Suprapubic skin (tissue), 4 donors: ENCODE measurements around the gene YEATS4. TPM values are rescaled to one million over a fixed set of nuclear protein-coding genes. Genes with fewer than 3 reads are reported as not detected.

Source experiments
- DNase-seq, 2 donors: peaks; one replicate each; pipeline ENCODE4 v3.0.0-alpha.2; 2019; ENCODE audit warnings: low spot score in 2 of 2
- H3K27ac ChIP-seq: fragments of 200-600 bp; sonication (generic); one replicate; pipeline ENCODE4 v1.5.1; 2019
- H3K27me3 ChIP-seq: fragments of 200-600 bp; sonication (generic); one replicate; pipeline ENCODE4 v1.5.1; 2019
- H3K36me3 ChIP-seq: fragments of 200-600 bp; sonication (generic); one replicate; pipeline ENCODE4 v1.5.1; 2019
- H3K4me1 ChIP-seq: fragments of 200-600 bp; sonication (generic); one replicate; pipeline ENCODE4 v1.5.1; 2019
- H3K4me3 ChIP-seq: fragments of 200-600 bp; sonication (generic); one replicate; pipeline ENCODE4 v1.5.1; 2019; ENCODE audit warnings: mild to moderate bottlenecking
- H3K9me3 ChIP-seq: fragments of 200-600 bp; sonication (generic); one replicate; pipeline ENCODE4 v1.5.1; 2019
- CTCF ChIP-seq, 2 donors: fragments of 200-600 bp in 1 of 2; fragments of 450-650 bp in 1 of 2; sonication (generic) in 1 of 2; IDR thresholded peaks; one replicate each; pipeline ENCODE4 v1.5.1; 2016 to 2019; ENCODE audit warnings: antibody characterized with exemption in 2 of 2, mild to moderate bottlenecking in 1 of 2, moderate library complexity in 1 of 2
- EP300 ChIP-seq: sonication (generic); formaldehyde crosslinking; IDR thresholded peaks from one replicate; pipeline ENCODE4 v1.6.1; 2017; ENCODE audit warnings: antibody characterized with exemption
- POLR2A ChIP-seq, 2 donors: fragments of 450-650 bp; IDR thresholded peaks; one replicate each; pipeline ENCODE4 v1.6.1; 2017; ENCODE audit warnings: antibody characterized with exemption in 2 of 2, mild to moderate bottlenecking in 2 of 2, moderate library complexity in 2 of 2
- POLR2AphosphoS5 ChIP-seq, 3 donors: sonication (generic); formaldehyde crosslinking; IDR thresholded peaks; one replicate each; pipeline ENCODE4 v1.6.1; 2017; ENCODE audit warnings: antibody characterized with exemption in 3 of 3
- WGBS: methylation state at CpG from one replicate; pipeline ENCODE4 v1.1.5; 2018; 5-methylcytosine and 5-hydroxymethylcytosine counted together
- total RNA-seq, 4 donors: library from RNA; depleted of rRNA; stranded (reverse); fragments of >200 nt; gene quantifications; one replicate each; pipeline ENCODE4 v1.1.0, GENCODE V29; 2016

YEATS4 gene
- total RNA-seq, 4 donors from 2014 or later: 12.4 to 19.5 (median 14.2) TPM

- no peaks in the 10 kb centered on the region for H3K27me3 ChIP-seq
- no peak for TF ChIP-seq CTCF (IDR thresholded peaks at IDR 0.05)
- no peak for TF ChIP-seq POLR2A (IDR thresholded peaks at IDR 0.05)
- H3K36me3 ChIP-seq: no peaks in the 10 kb centered on the region
- no peaks in the 10 kb centered on the region for H3K4me1 ChIP-seq
- DNase-seq: no peak
- 60% methylated on average over 1 of the region's 1 CpG for WGBS
- no peak overlapping the region for H3K27ac ChIP-seq
- H3K9me3 ChIP-seq: no peaks in the 10 kb centered on the region
- no peak overlapping the region for H3K4me3 ChIP-seq
Observed at GRCh38 chr12:69435644-69436043, 76.1 kb downstream of the YEATS4 start.

DNA sequence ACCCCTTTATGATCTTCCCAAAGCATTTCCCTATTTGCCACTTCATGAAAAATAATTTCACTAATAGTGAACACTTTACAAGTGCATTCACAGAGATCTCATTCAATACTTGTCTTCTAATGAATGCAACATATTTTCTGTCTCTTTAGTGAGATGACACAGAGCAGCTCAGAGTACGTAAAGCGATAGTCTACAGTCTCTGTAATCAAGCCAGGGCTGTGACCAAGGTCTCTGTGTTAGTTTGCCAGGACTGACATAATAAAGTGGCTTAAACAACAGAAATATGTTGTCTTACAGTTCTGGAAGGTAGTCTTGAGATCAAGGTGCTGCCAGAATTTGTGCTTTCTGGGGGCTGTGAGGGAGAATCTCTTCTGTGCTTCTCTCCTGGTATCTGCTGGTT, 77.5 kb downstream of the YEATS4 start:
- no peak for DNase-seq
- Histone ChIP-seq H3K4me3 (no peak overlapping the region), H3K36me3 (no peaks in the 10 kb centered on the region), H3K4me1 (no peaks in the 10 kb centered on the region), H3K27me3 (no peaks in the 10 kb centered on the region), H3K9me3 (no peaks in the 10 kb centered on the region), H3K27ac (no peak overlapping the region)
- TF ChIP-seq POLR2AphosphoS5 (IDR thresholded peaks at IDR 0.05) (no peak), POLR2A (IDR thresholded peaks at IDR 0.05) (no peak), EP300 (no peak), CTCF (IDR thresholded peaks at IDR 0.05) (no peak)
- WGBS: 90% methylated on average over 2 of the region's 2 CpGs

- WGBS: 88% methylated on average over 3 of the region's 3 CpGs
- Histone ChIP-seq H3K4me1 (no peaks in the 10 kb centered on the region), H3K27ac (no peak overlapping the region), H3K9me3 (no peaks in the 10 kb centered on the region), H3K36me3 (no peaks in the 10 kb centered on the region), H3K4me3 (no peak overlapping the region), H3K27me3 (no peaks in the 10 kb centered on the region)
- no peak for DNase-seq
- no peak for TF ChIP-seq EP300
- TF ChIP-seq CTCF (IDR thresholded peaks at IDR 0.05): no peak
- TF ChIP-seq POLR2A (IDR thresholded peaks at IDR 0.05): no peak
- no peak for TF ChIP-seq POLR2AphosphoS5 (IDR thresholded peaks at IDR 0.05)
Observed at GRCh38 chr12:69438539-69438938, 79.0 kb downstream of the YEATS4 start.

- no peaks in the 10 kb centered on the region for H3K27me3 ChIP-seq
- H3K9me3 ChIP-seq: no peaks in the 10 kb centered on the region
- no peaks in the 10 kb centered on the region for H3K36me3 ChIP-seq
- no peaks in the 10 kb centered on the region for H3K4me1 ChIP-seq
- DNase-seq: no peak
- H3K27ac ChIP-seq: no peak overlapping the region
- H3K4me3 ChIP-seq: no peak overlapping the region
- TF ChIP-seq POLR2AphosphoS5 (IDR thresholded peaks at IDR 0.05) (no peak), POLR2A (IDR thresholded peaks at IDR 0.05) (no peak), EP300 (no peak), CTCF (IDR thresholded peaks at IDR 0.05) (no peak)
- WGBS: 89% methylated on average over 3 of the region's 3 CpGs
Observed at GRCh38 chr12:69440016-69440415, 80.5 kb downstream of the YEATS4 start.

Other genes with a start within 250 kb of the YEATS4 start
- gene CPSF6, start 120.2 kb upstream of the YEATS4 start, total RNA-seq: 10 to 100 TPM; 27.4 to 54.2 (median 32.3) TPM
- 10 to 100 TPM in 1 of 4 donors, 1 to 10 TPM in 3; 2.5 to 18.7 (median 6.1) TPM for gene LYZ, start 11.4 kb upstream of the YEATS4 start, total RNA-seq
- gene FRS2, start 110.6 kb downstream of the YEATS4 start, total RNA-seq: 10 to 100 TPM; 35.2 to 60.7 (median 48.6) TPM
- 100 to 1,000 TPM in 2 of 4 donors, 10 to 100 TPM in 2; 81.0 to 112 (median 96.7) TPM for gene CCT2, start 225.7 kb downstream of the YEATS4 start, total RNA-seq